Keratinocyte (primary cell): Measurements from ENCODE around the gene RASGRF2. TPM values are rescaled to one million over a fixed set of nuclear protein-coding genes. Genes with fewer than 3 reads are reported as not detected.

Experiments
- DNase-seq: peaks from one replicate; pipeline ENCODE4 v3.0.0-alpha.2; 2011; ENCODE audit warnings: low read depth, missing footprints, low spot score
- FAIRE-seq: peaks from 2 replicates; lab custom pipeline; 2011; peaks lifted over from hg19 to GRCh38; lab: Jason Lieb, UNC
- H2AFZ ChIP-seq: 2 replicates; pipeline ENCODE4 v1.6.0; 2012; ENCODE audit warnings: low read length, control low read depth, inconsistent platforms; ENCODE audit not compliant: control insufficient read depth
- H3K27ac ChIP-seq: 2 replicates; pipeline ENCODE4 v1.5.1; 2011; ENCODE audit warnings: low read length; ENCODE audit not compliant: control insufficient read depth, insufficient read depth
- H3K27me3 ChIP-seq: 3 replicates; pipeline ENCODE4 v1.6.0; 2011; ENCODE audit warnings: low read length; ENCODE audit not compliant: control insufficient read depth, insufficient read depth; ENCODE audit errors: extremely low read depth
- H3K36me3 ChIP-seq, 2 experiments: 2 replicates in 1 of 2; 3 replicates in 1 of 2; pipeline ENCODE4 v1.5.1; 2011; ENCODE audit warnings: low read length in 2 of 2, mild to moderate bottlenecking in 1 of 2; ENCODE audit not compliant: control insufficient read depth in 2 of 2, insufficient read depth in 2 of 2; ENCODE audit errors: extremely low read depth in 1 of 2
- H3K4me1 ChIP-seq: 3 replicates; pipeline ENCODE4 v1.5.1; 2011; ENCODE audit warnings: low read length; ENCODE audit not compliant: control insufficient read depth, insufficient read depth; ENCODE audit errors: extremely low read depth
- H3K4me2 ChIP-seq: 3 replicates; pipeline ENCODE4 v1.6.0; 2011; ENCODE audit warnings: low read depth, low read length; ENCODE audit not compliant: control insufficient read depth, insufficient read depth; ENCODE audit errors: extremely low read depth
- H3K4me3 ChIP-seq, 3 experiments: fragments of 200-600 bp in 1 of 3; sonication (generic) in 1 of 3; 2 replicates in 2 of 3; 3 replicates in 1 of 3; pipeline ENCODE4 v1.5.1; 2011 to 2016; ENCODE audit warnings: low read length in 3 of 3, mild to moderate bottlenecking in 3 of 3, control low read depth in 2 of 3, inconsistent platforms in 1 of 3, low read depth in 1 of 3, mixed read lengths in 1 of 3, mixed run types in 1 of 3, moderate library complexity in 1 of 3; ENCODE audit not compliant: control insufficient read depth in 2 of 3, insufficient read depth in 2 of 3; ENCODE audit errors: extremely low read depth in 1 of 3
- H3K79me2 ChIP-seq: 2 replicates; pipeline ENCODE4 v1.6.0; 2012; ENCODE audit warnings: low read length; ENCODE audit not compliant: control insufficient read depth, insufficient read depth
- H3K9ac ChIP-seq: 3 replicates; pipeline ENCODE4 v1.6.0; 2011; ENCODE audit warnings: low read length; ENCODE audit not compliant: control insufficient read depth, insufficient read depth; ENCODE audit errors: extremely low read depth
- H3K9me1 ChIP-seq: 3 replicates; pipeline ENCODE4 v1.6.0; 2011; ENCODE audit warnings: low read length; ENCODE audit not compliant: control insufficient read depth, insufficient read depth; ENCODE audit errors: extremely low read depth
- H3K9me3 ChIP-seq: 2 replicates; pipeline ENCODE4 v1.5.1; 2012; ENCODE audit warnings: low read depth, low read length; ENCODE audit not compliant: control insufficient read depth
- H4K20me1 ChIP-seq: 3 replicates; pipeline ENCODE4 v1.6.0; 2011; ENCODE audit warnings: low read length; ENCODE audit not compliant: control insufficient read depth, insufficient read depth; ENCODE audit errors: extremely low read depth
- EZH2 ChIP-seq: IDR thresholded peaks from one replicate; pipeline ENCODE4 v1.6.1; 2012; ENCODE audit warnings: inconsistent platforms, mild to moderate bottlenecking, low read length, moderate library complexity
- dilution Hi-C: fragments of 300-500 bp; cut with MboI; formaldehyde crosslinking; loops from one replicate; pipeline ENCODE4 v1.7.0; 2020; ENCODE audit warnings: low sequenced_read_pairs; ENCODE audit not compliant: extremely low pct_ligation_motif_present
- polyA plus RNA-seq, 5 experiments: library from polyadenylated mRNA; depleted of rRNA in 3 of 5; stranded (reverse) in 3 of 5; stranded (forward) in 1 of 5; unstranded in 1 of 5; fragments of >200 nt; gene quantifications; 1 replicate in 1 of 5; 2 replicates in 3 of 5; 3 replicates in 1 of 5; pipeline versions ENCODE4 v1.2.1 to v1.2.3, GENCODE V29; 2011 to 2012; ENCODE audit warnings: missing spikeins in 2 of 5, low read depth in 1 of 5, low replicate concordance in 1 of 5
- TF ChIP-seq, protein P1 (sequence below), 3 experiments: IDR thresholded peaks in 1 of 3; conservative IDR thresholded peaks in 1 of 3; optimal IDR thresholded peaks in 1 of 3; 2 replicates in 2 of 3; 3 replicates in 1 of 3; pipeline versions ENCODE3 to v1.5.1; 2011; ENCODE audit warnings: low read length in 3 of 3, mild to moderate bottlenecking in 3 of 3, moderate library complexity in 2 of 3, control low read depth in 1 of 3, inconsistent platforms in 1 of 3; ENCODE audit not compliant: insufficient read depth in 2 of 3; ENCODE audit errors: extremely low read depth in 1 of 3

Gene RASGRF2
- polyA plus RNA-seq, 1 donor (not counting 4 experiments of a cell fraction or from before 2014, with no cell fraction given): 0.03 TPM

DNA sequence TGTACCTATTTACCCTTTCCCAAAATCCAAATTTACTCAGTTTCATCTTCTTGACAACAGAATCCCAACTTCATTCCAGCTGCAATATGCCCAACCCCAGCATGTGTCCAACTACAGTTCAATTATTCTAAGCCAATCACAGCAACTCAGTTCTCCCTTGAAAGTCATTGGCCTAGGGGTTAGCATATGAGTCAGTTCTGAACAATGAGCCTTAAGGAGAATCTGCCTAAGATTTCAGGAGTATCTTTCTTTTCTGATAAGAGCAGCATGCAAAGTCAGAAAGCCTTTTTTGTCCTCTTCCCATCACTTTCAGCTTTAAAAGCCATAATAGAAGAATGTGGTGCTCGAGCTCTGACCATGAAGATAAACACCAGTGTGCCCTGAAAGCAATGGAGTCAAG, 44.4 kb upstream of the RASGRF2 start:
- no peak overlapping the region for H3K4me3 ChIP-seq
- no peaks in the 10 kb centered on the region for H3K79me2 ChIP-seq
- H4K20me1 ChIP-seq: no peaks in the 10 kb centered on the region
- DNase-seq: no peak
- no peaks in the 10 kb centered on the region for H3K9me1 ChIP-seq
- no peaks in the 10 kb centered on the region for H3K36me3 ChIP-seq
- no peak overlapping the region for H3K4me2 ChIP-seq
- peak; percentile 29 for FAIRE-seq
- H3K27ac ChIP-seq: no peak overlapping the region
- H3K9me3 ChIP-seq: no peaks in the 10 kb centered on the region
- H2AFZ ChIP-seq: no peak overlapping the region
- H3K9ac ChIP-seq: no peak overlapping the region
- H3K27me3 ChIP-seq: no peaks in the 10 kb centered on the region
- dilution Hi-C loops: no loop called here
- TF ChIP-seq, protein P1, sequence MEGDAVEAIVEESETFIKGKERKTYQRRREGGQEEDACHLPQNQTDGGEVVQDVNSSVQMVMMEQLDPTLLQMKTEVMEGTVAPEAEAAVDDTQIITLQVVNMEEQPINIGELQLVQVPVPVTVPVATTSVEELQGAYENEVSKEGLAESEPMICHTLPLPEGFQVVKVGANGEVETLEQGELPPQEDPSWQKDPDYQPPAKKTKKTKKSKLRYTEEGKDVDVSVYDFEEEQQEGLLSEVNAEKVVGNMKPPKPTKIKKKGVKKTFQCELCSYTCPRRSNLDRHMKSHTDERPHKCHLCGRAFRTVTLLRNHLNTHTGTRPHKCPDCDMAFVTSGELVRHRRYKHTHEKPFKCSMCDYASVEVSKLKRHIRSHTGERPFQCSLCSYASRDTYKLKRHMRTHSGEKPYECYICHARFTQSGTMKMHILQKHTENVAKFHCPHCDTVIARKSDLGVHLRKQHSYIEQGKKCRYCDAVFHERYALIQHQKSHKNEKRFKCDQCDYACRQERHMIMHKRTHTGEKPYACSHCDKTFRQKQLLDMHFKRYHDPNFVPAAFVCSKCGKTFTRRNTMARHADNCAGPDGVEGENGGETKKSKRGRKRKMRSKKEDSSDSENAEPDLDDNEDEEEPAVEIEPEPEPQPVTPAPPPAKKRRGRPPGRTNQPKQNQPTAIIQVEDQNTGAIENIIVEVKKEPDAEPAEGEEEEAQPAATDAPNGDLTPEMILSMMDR (optimal IDR thresholded peaks at IDR 0.05 in 1 of 3, IDR thresholded peaks at IDR 0.05 in 1 of 3, conservative IDR thresholded peaks at IDR 0.05 in 1 of 3; ENCODE audit: extremely low read depth in 1 of 3, insufficient read depth in 2 of 3, low read length in 3 of 3): no peak
- TF ChIP-seq EZH2: no peak
- H3K4me1 ChIP-seq: peaks cover 3% of the 10 kb centered on the region

DNA sequence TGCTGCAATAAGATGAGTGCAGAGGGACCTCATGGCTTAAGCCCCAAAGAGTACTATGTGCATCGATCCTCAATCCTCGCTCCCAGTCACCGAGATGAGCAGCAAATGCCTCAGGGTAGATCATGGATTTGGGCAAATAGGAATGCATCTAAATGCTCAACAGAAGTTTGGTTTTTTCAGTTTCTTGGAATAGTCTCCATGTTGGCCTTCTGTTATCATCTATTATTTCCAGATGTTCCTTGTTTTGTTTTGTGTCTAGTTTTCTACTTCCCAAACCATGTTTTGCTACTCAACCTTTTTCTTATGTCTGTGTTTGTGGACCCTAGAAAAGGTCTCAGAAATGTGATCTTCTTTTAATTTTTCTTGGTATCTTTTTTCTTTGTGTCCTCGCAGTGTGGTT, 43.5 kb upstream of the RASGRF2 start:
- Histone ChIP-seq H3K79me2 (no peaks in the 10 kb centered on the region), H3K9ac (no peak overlapping the region), H3K4me1 (peaks cover 3% of the 10 kb centered on the region), H3K27me3 (no peaks in the 10 kb centered on the region), H3K9me1 (no peaks in the 10 kb centered on the region), H3K4me2 (no peak overlapping the region), H2AFZ (no peak overlapping the region), H3K36me3 (no peaks in the 10 kb centered on the region), H3K4me3 (no peak overlapping the region), H3K27ac (no peak overlapping the region), H4K20me1 (no peaks in the 10 kb centered on the region), H3K9me3 (no peaks in the 10 kb centered on the region)
- DNase-seq (no peak), FAIRE-seq (no peak)
- dilution Hi-C loops: no loop called here
- TF ChIP-seq, protein P1 (optimal IDR thresholded peaks at IDR 0.05 in 1 of 3, IDR thresholded peaks at IDR 0.05 in 1 of 3, conservative IDR thresholded peaks at IDR 0.05 in 1 of 3; ENCODE audit: extremely low read depth in 1 of 3, insufficient read depth in 2 of 3, low read length in 3 of 3): no peak
- no peak for TF ChIP-seq EZH2
